ENCODE measurements around the gene OSBPL2.

DNA sequence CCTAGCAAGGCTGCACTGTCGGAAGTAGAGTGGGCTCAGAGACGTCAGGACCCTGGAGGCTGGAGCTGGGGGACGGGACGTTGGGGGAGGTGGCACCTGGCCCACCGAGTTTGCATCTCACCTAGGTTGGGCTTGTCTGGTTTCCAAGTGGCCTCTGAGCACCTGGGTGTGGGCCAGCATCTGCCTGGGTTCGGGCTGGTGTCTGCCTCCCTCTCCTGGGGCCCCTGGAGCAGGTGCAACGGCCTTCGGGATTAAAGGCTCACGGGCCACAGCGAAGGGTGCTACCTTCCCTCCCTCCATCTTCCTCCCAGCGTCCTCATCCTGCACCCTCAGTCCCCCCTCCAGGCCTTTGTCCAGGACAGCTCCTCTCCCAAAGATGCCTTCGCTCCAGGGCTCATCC is 24.3 kb upstream of the OSBPL2 start:
- TF ChIP-seq CTCF (IDR thresholded peaks at IDR 0.05): no peak
- TF ChIP-seq EZH2 (IDR thresholded peaks at IDR 0.05; ENCODE audit: borderline replicate concordance, insufficient read depth, low read depth, low read length, poor library complexity, severe bottlenecking): no peak
